Psoas muscle (tissue), 8 donors: ENCODE measurements around the gene HOXA6. TPM values are rescaled to one million over a fixed set of nuclear protein-coding genes. Genes with fewer than 3 reads are reported as not detected.

Experiments
- ATAC-seq, 4 donors: fragments of 200-7000 bp; cut with Tn5 transposase; one replicate each; pipeline ENCODE4 v1.9.1; 2020; ENCODE audit warnings: moderate library complexity in 3 of 4, mild to moderate bottlenecking in 2 of 4
- DNase-seq, 2 donors: peaks; one replicate each; pipeline ENCODE4 v3.0.0-alpha.2; 2020
- H3K27ac ChIP-seq: fragments of 200-600 bp; one replicate; pipeline ENCODE4 v1.8.0; 2022
- H3K27me3 ChIP-seq, 3 donors: fragments of 200-600 bp in 1 of 3; one replicate each; pipeline versions ENCODE4 v1.6.1 to v1.8.0; 2013 to 2022; ENCODE audit warnings: low read length in 2 of 3, mild to moderate bottlenecking in 2 of 3, moderate library complexity in 1 of 3; ENCODE audit not compliant: insufficient read depth in 3 of 3
- H3K36me3 ChIP-seq, 2 donors: fragments of 200-600 bp in 1 of 2; one replicate each; pipeline versions ENCODE4 v1.6.1 to v1.8.0; 2013 to 2022; ENCODE audit warnings: low read depth in 1 of 2, mild to moderate bottlenecking in 1 of 2, moderate library complexity in 1 of 2; ENCODE audit not compliant: insufficient read depth in 1 of 2
- H3K4me1 ChIP-seq: fragments of 200-600 bp; one replicate; pipeline ENCODE4 v1.8.0; 2022
- H3K4me3 ChIP-seq: fragments of 200-600 bp; one replicate; pipeline ENCODE4 v1.8.0; 2022; ENCODE audit warnings: mild to moderate bottlenecking
- H3K9me3 ChIP-seq: fragments of 200-600 bp; one replicate; pipeline ENCODE4 v1.8.0; 2022
- WGBS, 3 donors: extraction: QIAGEN DNeasy Blood & Tissue Kit; methylation state at CpG; one replicate each; pipeline versions ENCODE4 v1.1.6 to v1.1.7; 2013; 5-methylcytosine and 5-hydroxymethylcytosine counted together
- intact Hi-C, 2 donors: fragments of 100-400 bp; cut with DNase I; formaldehyde crosslinking; loops; one replicate each; pipeline versions ENCODE4 v1.11.0 to v1.14.2; 2022
- polyA plus RNA-seq, 3 donors: library from polyadenylated mRNA; stranded (reverse); fragments of 200-250 nt; gene quantifications; one replicate each; pipeline ENCODE4 v1.2.3, GENCODE V29; 2013
- total RNA-seq, 4 donors: library from RNA; stranded (reverse); fragmentation: NEBNext Ultra II Directional in 2 of 4; extraction: Animal tissue kit (Norgen Biotek cat#: 25700) in 2 of 4; gene quantifications; one replicate each; pipeline versions ENCODE4 v1.2.1 to v1.2.4, GENCODE V29; 2021 to 2023
- TF ChIP-seq, protein P1 (sequence below): fragments of 200-600 bp; IDR thresholded peaks from one replicate; pipeline ENCODE4 v1.8.0; 2022; ENCODE audit warnings: antibody characterized with exemption
- donor health status: healthy with polysubstance abuse.
- donor health status: DM: no; HTN: no; CAD: no; lungs with moderate emphysema.
- donor health status: Bipolar disorder and iron deficiency.
- donor health status: healthy.
- donor health status: DM: yes; HTN: yes; CAD: no.
- donor health status: DM: no; HTN: no; CAD: no.
- donor health status: DM: no; HTN: no; CAD: no.
- donor health status: DM: yes; HTN: yes; CAD: no.

HOXA6 gene
- total and polyA plus RNA-seq, 7 donors = 0.64 to 3.7 (median 2.9) TPM

DNA sequence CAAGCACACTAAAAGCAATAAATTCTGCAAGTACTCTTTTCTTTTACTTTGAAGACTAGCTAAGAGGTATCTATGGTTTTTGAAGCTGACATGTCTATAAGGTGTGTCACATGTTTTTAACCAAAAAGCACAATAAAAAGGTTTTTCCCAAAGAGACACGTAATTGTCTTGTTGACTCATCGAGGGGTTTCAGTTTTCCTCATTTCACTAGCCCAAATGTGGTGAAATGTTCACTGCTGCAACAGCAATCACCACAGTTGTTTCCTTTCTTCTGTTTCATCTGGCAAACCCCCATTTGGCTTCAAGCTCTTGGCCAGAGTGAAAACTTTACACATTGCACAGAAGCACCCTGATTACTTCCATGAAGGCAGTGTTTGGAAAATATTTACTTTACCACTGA lies 13.2 kb downstream of the HOXA6 start:
- DNase-seq (no peak), ATAC-seq (peak in 1 of 4 donors; percentile 47)
- Histone ChIP-seq H3K36me3 (no peaks in the 10 kb centered on the region), H3K4me3 (peak overlapping the region; percentile 28), H3K9me3 (no peaks in the 10 kb centered on the region), H3K4me1 (peaks cover 56% of the 10 kb centered on the region), H3K27ac (peak overlapping the region; percentile 69), H3K27me3 (no peaks in the 10 kb centered on the region)
- WGBS, 3 donors = 2 to 5% (median 3%) methylated on average over 2 of the region's 2 CpGs
- intact Hi-C loops = no loop called here
- TF ChIP-seq, protein P1, sequence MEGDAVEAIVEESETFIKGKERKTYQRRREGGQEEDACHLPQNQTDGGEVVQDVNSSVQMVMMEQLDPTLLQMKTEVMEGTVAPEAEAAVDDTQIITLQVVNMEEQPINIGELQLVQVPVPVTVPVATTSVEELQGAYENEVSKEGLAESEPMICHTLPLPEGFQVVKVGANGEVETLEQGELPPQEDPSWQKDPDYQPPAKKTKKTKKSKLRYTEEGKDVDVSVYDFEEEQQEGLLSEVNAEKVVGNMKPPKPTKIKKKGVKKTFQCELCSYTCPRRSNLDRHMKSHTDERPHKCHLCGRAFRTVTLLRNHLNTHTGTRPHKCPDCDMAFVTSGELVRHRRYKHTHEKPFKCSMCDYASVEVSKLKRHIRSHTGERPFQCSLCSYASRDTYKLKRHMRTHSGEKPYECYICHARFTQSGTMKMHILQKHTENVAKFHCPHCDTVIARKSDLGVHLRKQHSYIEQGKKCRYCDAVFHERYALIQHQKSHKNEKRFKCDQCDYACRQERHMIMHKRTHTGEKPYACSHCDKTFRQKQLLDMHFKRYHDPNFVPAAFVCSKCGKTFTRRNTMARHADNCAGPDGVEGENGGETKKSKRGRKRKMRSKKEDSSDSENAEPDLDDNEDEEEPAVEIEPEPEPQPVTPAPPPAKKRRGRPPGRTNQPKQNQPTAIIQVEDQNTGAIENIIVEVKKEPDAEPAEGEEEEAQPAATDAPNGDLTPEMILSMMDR = no peak

- DNase-seq (no peak), ATAC-seq (no peak)
- TF ChIP-seq, protein P1 = no peak
- intact Hi-C loops = no loop called here
- Histone ChIP-seq H3K4me1 (peaks cover 62% of the 10 kb centered on the region), H3K9me3 (no peaks in the 10 kb centered on the region), H3K27me3 (no peaks in the 10 kb centered on the region), H3K4me3 (peak overlapping the region; percentile 28), H3K27ac (peak overlapping the region; percentile 69), H3K36me3 (no peaks in the 10 kb centered on the region)
- WGBS, 3 donors = 56 to 63% (median 59%) methylated on average over 18 of the region's 18 CpGs
Measured at GRCh38 chr7:27133409-27134231, 14.0 kb downstream of the HOXA6 start.

DNA sequence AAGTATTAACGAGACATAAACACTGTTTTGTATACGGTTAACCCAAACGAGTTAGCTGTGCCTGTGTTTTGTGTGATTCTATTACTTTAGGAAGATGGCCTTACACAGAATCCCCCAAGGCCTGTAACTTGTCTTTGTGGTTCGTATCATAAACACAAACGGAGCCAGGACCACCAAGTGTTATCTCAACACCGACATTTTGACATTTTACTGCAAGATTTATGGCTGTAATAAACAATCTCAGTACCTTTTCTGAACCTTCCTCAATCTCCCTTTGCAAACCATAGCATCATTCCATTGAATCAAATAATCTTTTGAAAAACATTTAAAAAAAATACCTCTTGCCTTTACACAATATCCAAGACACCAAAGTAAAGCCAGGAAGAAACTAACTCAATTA lies 14.6 kb downstream of the HOXA6 start:
- DNase-seq = no peak
- H3K4me1 ChIP-seq = peaks cover 65% of the 10 kb centered on the region
- TF ChIP-seq, protein P1 = no peak
- H3K27me3 ChIP-seq = no peaks in the 10 kb centered on the region
- H3K4me3 ChIP-seq = no peak overlapping the region
- no peaks in the 10 kb centered on the region for H3K36me3 ChIP-seq
- 63 to 80% (median 68%) methylated on average over 6 of the region's 6 CpGs for WGBS, 3 donors
- no peak for ATAC-seq
- H3K9me3 ChIP-seq = no peaks in the 10 kb centered on the region
- intact Hi-C loops = no loop called here
- peak overlapping the region; percentile 69 for H3K27ac ChIP-seq

DNA sequence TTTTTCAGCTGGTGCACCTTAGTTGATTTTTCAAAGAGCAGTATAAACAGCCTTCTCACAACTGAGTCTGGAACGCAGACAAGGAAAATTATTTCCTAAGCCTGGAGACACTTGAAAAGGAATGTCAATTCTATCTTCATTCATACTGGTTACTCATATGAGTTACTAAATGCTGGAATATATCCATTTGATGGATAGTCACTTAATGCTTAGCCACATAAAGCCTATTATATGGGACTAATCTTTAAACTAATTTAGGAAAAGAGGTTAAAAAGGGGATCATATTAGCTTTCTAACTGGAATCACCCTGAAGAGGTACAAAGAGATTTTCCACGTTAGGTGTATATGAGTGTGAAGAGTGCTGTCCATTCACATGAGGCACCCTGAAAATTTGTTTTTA lies 15.4 kb downstream of the HOXA6 start:
- WGBS, 3 donors = 78 to 92% (median 82%) methylated on average over 2 of the region's 2 CpGs
- no peaks in the 10 kb centered on the region for H3K27me3 ChIP-seq
- intact Hi-C loops = no loop called here
- no peak overlapping the region for H3K27ac ChIP-seq
- H3K36me3 ChIP-seq = no peaks in the 10 kb centered on the region
- TF ChIP-seq, protein P1 = no peak
- no peak for ATAC-seq
- H3K4me3 ChIP-seq = no peak overlapping the region
- DNase-seq = no peak
- H3K9me3 ChIP-seq = no peaks in the 10 kb centered on the region
- peaks cover 67% of the 10 kb centered on the region for H3K4me1 ChIP-seq
